Small intestine (tissue), 7 donors: ENCODE measurements around the gene FNDC3B. TPM values are rescaled to one million over a fixed set of nuclear protein-coding genes. Genes with fewer than 3 reads are reported as not detected.

Experiments
- DNase-seq, 2 donors: peaks; one replicate each; pipeline versions ENCODE4 v3.0.0 to v3.0.0-alpha.2; 2013
- FAIRE-seq: peaks from 2 replicates; lab custom pipeline; 2012; peaks lifted over from hg19 to GRCh38; lab: Jason Lieb, UNC
- H3K27ac ChIP-seq, 3 donors: one replicate each; pipeline ENCODE4 v1.5.1; 2013; ENCODE audit warnings: low read length in 2 of 3, mild to moderate bottlenecking in 2 of 3, control low read depth in 1 of 3, inconsistent platforms in 1 of 3, low read depth in 1 of 3, moderate library complexity in 1 of 3
- H3K27me3 ChIP-seq, 3 donors: one replicate each; pipeline ENCODE4 v1.6.1; 2013; ENCODE audit warnings: low read length in 3 of 3, inconsistent platforms in 1 of 3; ENCODE audit not compliant: control insufficient read depth in 3 of 3, insufficient read depth in 3 of 3
- H3K36me3 ChIP-seq, 3 donors: one replicate each; pipeline ENCODE4 v1.6.1; 2013; ENCODE audit warnings: low read length in 3 of 3, inconsistent platforms in 1 of 3, low read depth in 1 of 3, mild to moderate bottlenecking in 1 of 3, moderate library complexity in 1 of 3; ENCODE audit not compliant: control insufficient read depth in 3 of 3, insufficient read depth in 2 of 3
- H3K4me1 ChIP-seq, 3 donors: one replicate each; pipeline ENCODE4 v1.6.1; 2013; ENCODE audit warnings: low read length in 2 of 3, inconsistent platforms in 1 of 3, low read depth in 1 of 3, mild to moderate bottlenecking in 1 of 3, moderate library complexity in 1 of 3; ENCODE audit not compliant: control insufficient read depth in 3 of 3, insufficient read depth in 2 of 3
- H3K4me3 ChIP-seq, 3 donors: one replicate each; pipeline ENCODE4 v1.5.1; 2013; ENCODE audit warnings: low read length in 3 of 3, control low read depth in 1 of 3, inconsistent platforms in 1 of 3, low read depth in 1 of 3, mild to moderate bottlenecking in 1 of 3, moderate library complexity in 1 of 3
- H3K9me3 ChIP-seq, 2 donors: one replicate each; pipeline ENCODE4 v1.6.1; 2013; ENCODE audit warnings: low read depth in 1 of 2, low read length in 1 of 2; ENCODE audit not compliant: control insufficient read depth in 2 of 2, insufficient read depth in 1 of 2
- WGBS, 3 donors: extraction: QIAGEN DNeasy Blood & Tissue Kit; methylation state at CpG; one replicate each; pipeline ENCODE4 v1.1.7; 2013; 5-methylcytosine and 5-hydroxymethylcytosine counted together
- polyA plus RNA-seq, 4 donors: library from polyadenylated mRNA; stranded (reverse) in 3 of 4; unstranded in 1 of 4; fragments of 200-250 nt in 3 of 4; fragments of 120-200 nt in 1 of 4; gene quantifications; one replicate each; pipeline versions ENCODE4 v1.2.1 to v1.2.3, GENCODE V29; 2013
- donor health status: healthy with polysubstance abuse.
- donor health status: control.
- donor health status: control.
- donor health status: Bipolar disorder and iron deficiency.
- donor health status: healthy.

FNDC3B gene
- polyA plus RNA-seq, 4 donors, result 6.0 to 24.7 (median 10.1) TPM

GRCh38 chr3:172133838-172134237 is 94.5 kb downstream of the FNDC3B start:
- FAIRE-seq, result no peak
- H3K4me3 ChIP-seq, result no peak overlapping the region
- H3K36me3 ChIP-seq, result peaks cover 0 to 11% (median 0%) of the 10 kb centered on the region in 3 donors
- peaks cover 0 to 6% of the 10 kb centered on the region in 2 donors for H3K9me3 ChIP-seq
- no peaks in the 10 kb centered on the region for H3K27me3 ChIP-seq
- H3K27ac ChIP-seq, result peak overlapping the region in 2 of 3 donors; percentile 4 to 71
- DNase-seq, result no peak
- peaks cover 4 to 41% (median 24%) of the 10 kb centered on the region in 3 donors for H3K4me1 ChIP-seq
- WGBS, 3 donors, result 52 to 75% (median 72%) methylated on average over 4 of the region's 4 CpGs

DNA sequence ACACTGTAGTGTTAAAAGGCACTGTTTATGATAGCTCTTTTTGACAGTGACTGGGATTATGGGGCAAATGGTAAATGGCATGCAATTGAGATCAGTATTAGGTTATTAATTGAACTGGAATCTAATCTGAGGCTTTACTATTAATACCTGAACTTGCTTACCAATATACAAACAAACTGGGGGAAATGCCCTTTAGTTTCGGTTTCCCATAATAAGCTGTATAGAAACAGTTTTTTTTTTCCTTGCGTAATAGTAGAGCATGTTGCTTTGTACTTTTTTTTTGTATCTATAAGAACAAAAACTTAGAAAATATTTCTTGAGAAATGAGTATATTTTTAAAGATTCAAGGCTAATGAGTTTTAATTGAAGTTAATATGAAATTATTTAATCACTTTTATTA is 95.0 kb downstream of the FNDC3B start:
- Histone ChIP-seq H3K4me1 (peaks cover 4 to 42% (median 24%) of the 10 kb centered on the region in 3 donors), H3K27ac (peak overlapping the region; percentile 4 to 45 (median 20)), H3K9me3 (peaks cover 0 to 6% of the 10 kb centered on the region in 2 donors), H3K4me3 (no peak overlapping the region), H3K36me3 (peaks cover 0 to 9% (median 0%) of the 10 kb centered on the region in 3 donors), H3K27me3 (no peaks in the 10 kb centered on the region)
- FAIRE-seq, result peak; percentile 5
- DNase-seq, result peak; percentile 42 to 61
- WGBS, 3 donors, result 12 to 41% (median 24%) methylated on average over 2 of the region's 2 CpGs

- Histone ChIP-seq H3K4me1 (peaks cover 4 to 42% (median 30%) of the 10 kb centered on the region in 3 donors), H3K4me3 (no peak overlapping the region), H3K27me3 (no peaks in the 10 kb centered on the region), H3K36me3 (peaks cover 0 to 9% (median 0%) of the 10 kb centered on the region in 3 donors), H3K27ac (peak overlapping the region in 1 of 3 donors; percentile 43), H3K9me3 (peaks cover 0 to 6% of the 10 kb centered on the region in 2 donors)
- DNase-seq, result no peak
- WGBS, 3 donors, result 60 to 78% (median 63%) methylated on average over 1 of the region's 1 CpG
- no peak for FAIRE-seq
These were observed 95.8 kb downstream of the FNDC3B start for GRCh38 chr3:172135185-172135584.

- peaks cover 4 to 43% (median 33%) of the 10 kb centered on the region in 3 donors for H3K4me1 ChIP-seq
- WGBS, 3 donors, result 77 to 95% (median 86%) methylated on average over 2 of the region's 2 CpGs
- H3K27me3 ChIP-seq, result no peaks in the 10 kb centered on the region
- DNase-seq (no peak), FAIRE-seq (no peak)
- peaks cover 0 to 9% (median 0%) of the 10 kb centered on the region in 3 donors for H3K36me3 ChIP-seq
- H3K4me3 ChIP-seq, result no peak overlapping the region
- peak overlapping the region in 2 of 3 donors; percentile 14 to 43 for H3K27ac ChIP-seq
- no peaks in the 10 kb centered on the region for H3K9me3 ChIP-seq
These were observed 96.4 kb downstream of the FNDC3B start for GRCh38 chr3:172135820-172136219.

GRCh38 chr3:172136330-172136729 is 97.0 kb downstream of the FNDC3B start:
- H3K9me3 ChIP-seq, result no peaks in the 10 kb centered on the region
- H3K4me3 ChIP-seq, result no peak overlapping the region
- WGBS, 3 donors, result 90 to 100% (median 93%) methylated on average over 1 of the region's 1 CpG
- FAIRE-seq (no peak), DNase-seq (no peak)
- peak overlapping the region in 1 of 3 donors; percentile 43 for H3K27ac ChIP-seq
- peaks cover 5 to 49% (median 38%) of the 10 kb centered on the region in 3 donors for H3K4me1 ChIP-seq
- H3K36me3 ChIP-seq, result peaks cover 0 to 9% (median 0%) of the 10 kb centered on the region in 3 donors
- H3K27me3 ChIP-seq, result no peaks in the 10 kb centered on the region

GRCh38 chr3:172137287-172138192 is 98.2 kb downstream of the FNDC3B start:
- FAIRE-seq (no peak), DNase-seq (no peak)
- H3K27me3 ChIP-seq, result no peaks in the 10 kb centered on the region
- peak overlapping the region; percentile 10 to 77 (median 41) for H3K27ac ChIP-seq
- H3K4me3 ChIP-seq, result no peak overlapping the region
- 57 to 70% (median 62%) methylated on average over 2 of the region's 2 CpGs for WGBS, 3 donors
- H3K9me3 ChIP-seq, result peaks cover 0 to under 1% of the 10 kb centered on the region in 2 donors
- peaks cover 8 to 54% (median 50%) of the 10 kb centered on the region in 3 donors for H3K4me1 ChIP-seq
- H3K36me3 ChIP-seq, result peaks cover 0 to 9% (median 0%) of the 10 kb centered on the region in 3 donors

DNA sequence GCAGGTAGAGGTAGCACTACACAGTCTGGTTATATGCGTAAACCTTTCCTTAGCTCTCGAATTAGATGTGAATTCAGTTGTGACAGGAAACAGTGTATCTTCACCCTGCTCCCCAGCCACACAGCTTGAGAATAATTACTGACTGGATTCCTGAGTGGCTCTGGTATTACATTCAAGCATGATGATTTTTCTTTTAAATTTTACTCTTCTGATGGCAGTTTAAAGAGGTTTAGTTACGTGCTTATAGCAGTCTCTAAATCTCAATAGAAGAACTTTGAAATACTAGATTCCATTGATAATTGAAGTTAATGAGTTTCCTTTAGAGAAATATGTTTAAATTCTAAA is 98.8 kb downstream of the FNDC3B start:
- DNase-seq (no peak), FAIRE-seq (no peak)
- peak overlapping the region in 2 of 3 donors; percentile 10 to 77 for H3K27ac ChIP-seq
- WGBS, 3 donors, result 71 to 79% (median 72%) methylated on average over 3 of the region's 3 CpGs
- no peak overlapping the region for H3K4me3 ChIP-seq
- H3K27me3 ChIP-seq, result no peaks in the 10 kb centered on the region
- peaks cover 0 to 5% of the 10 kb centered on the region in 2 donors for H3K9me3 ChIP-seq
- H3K36me3 ChIP-seq, result peaks cover 0 to 9% (median 0%) of the 10 kb centered on the region in 3 donors
- H3K4me1 ChIP-seq, result peaks cover 8 to 54% (median 53%) of the 10 kb centered on the region in 3 donors

GRCh38 chr3:172138792-172139507 is 99.6 kb downstream of the FNDC3B start:
- 53 to 65% (median 58%) methylated on average over 6 of the region's 6 CpGs for WGBS, 3 donors
- Histone ChIP-seq H3K4me1 (peaks cover 7 to 51% (median 50%) of the 10 kb centered on the region in 3 donors), H3K27ac (peak overlapping the region in 2 of 3 donors; percentile 12 to 41), H3K9me3 (peaks cover 0 to 5% of the 10 kb centered on the region in 2 donors), H3K36me3 (peaks cover 0 to 6% (median 0%) of the 10 kb centered on the region in 3 donors), H3K4me3 (no peak overlapping the region), H3K27me3 (no peaks in the 10 kb centered on the region)
- FAIRE-seq (no peak), DNase-seq (peak in 1 of 2 donors; percentile 58)
